Left cardiac atrium (tissue), 4 donors: Measurements from ENCODE around the gene MPC1L. TPM values are rescaled to one million over a fixed set of nuclear protein-coding genes. Genes with fewer than 3 reads are reported as not detected.
"Not testable (repeated sequence)": the region's sequence is repeated elsewhere in the genome, so short reads cannot be mapped to it uniquely, and the experiment has no call there.

Experiments used
- ATAC-seq, 2 donors: fragments of 200-7000 bp; cut with Tn5 transposase; one replicate each; pipeline ENCODE4 v1.9.1; 2020; ENCODE audit warnings: mild to moderate bottlenecking in 2 of 2, moderate library complexity in 2 of 2
- DNase-seq: peaks from one replicate; pipeline ENCODE4 v3.0.0-alpha.2; 2020
- intact Hi-C, 2 donors: fragments of 100-400 bp; cut with DNase I; formaldehyde crosslinking; loops; one replicate each; pipeline versions ENCODE4 v1.14.1 to v1.15.1; 2022 to 2023
- long read RNA-seq: library from polyadenylated mRNA; unstranded; transcript quantifications from one replicate; pipeline ENCODE4 v2.0.0, GENCODE V29; 2021
- total RNA-seq, 2 donors: library from RNA; stranded (reverse); fragmentation: NEBNext Ultra II Directional; extraction: Animal tissue kit (Norgen Biotek cat#: 25700); gene quantifications; one replicate each; pipeline ENCODE4 v1.2.1, GENCODE V29; 2021
- donor health status: DM: no; HTN: yes; CAD: no.
- donor health status: DM: no; HTN: yes; CAD: no; lungs with severe emphysema.
- donor health status: DM: yes; HTN: yes; CAD: no.
- donor health status: Dilated cardiomyopathy.

The MPC1L gene
- not detected for total RNA-seq
- long read RNA-seq = 0 reads

- DNase-seq = no peak
- intact Hi-C loops = no loop called here
- ATAC-seq = no peak
Observed at GRCh38 chrX:40623139-40623536, at the start of gene MPC1L. TSS of gene MPC1L (plus strand) at chrX:40623428. CDS start at chrX:40623566, 138 bp downstream.

GRCh38 chrX:40573763-40574162, 49.5 kb upstream of the MPC1L start:
- intact Hi-C loops = no loop called here
- no peak for ATAC-seq
- DNase-seq = no peak

- DNase-seq, intact Hi-C loops, ATAC-seq: not testable (repeated sequence)
Observed at GRCh38 chrX:40575411-40575810, 47.8 kb upstream of the MPC1L start.

- intact Hi-C loops = no loop called here
- ATAC-seq = no peak
- DNase-seq = no peak
Observed at GRCh38 chrX:40576291-40576690, 46.9 kb upstream of the MPC1L start.

GRCh38 chrX:40578039-40578695, 45.1 kb upstream of the MPC1L start:
- no peak for DNase-seq
- intact Hi-C loops = no loop called here
- ATAC-seq = no peak

GRCh38 chrX:40579141-40579540, 44.1 kb upstream of the MPC1L start:
- DNase-seq = no peak
- ATAC-seq = no peak
- intact Hi-C loops = no loop called here

GRCh38 chrX:40579900-40580536, 43.2 kb upstream of the MPC1L start:
- ATAC-seq (peak; percentile 51 to 67), DNase-seq (no peak)
- intact Hi-C loops = no loop called here

GRCh38 chrX:40580537-40581335, 42.5 kb upstream of the MPC1L start, which contains the start of gene ATP6AP2:
TSS of gene ATP6AP2 (plus strand) at chrX:40580970. CDS start at chrX:40581066, 96 bp downstream.
- ATAC-seq = peak; percentile 98 to 99
- DNase-seq = peak; percentile 93
- intact Hi-C loops = no loop called here

- intact Hi-C loops = no loop called here
- ATAC-seq = no peak
- no peak for DNase-seq
Observed at GRCh38 chrX:40581336-40581920, 41.8 kb upstream of the MPC1L start.

GRCh38 chrX:40582178-40582577, 41.0 kb upstream of the MPC1L start:
- intact Hi-C loops, DNase-seq, ATAC-seq: not testable (repeated sequence)

- intact Hi-C loops = no loop called here
- DNase-seq = no peak
- ATAC-seq = no peak
Observed at GRCh38 chrX:40582811-40583210, 40.4 kb upstream of the MPC1L start.

- ATAC-seq, DNase-seq, intact Hi-C loops: not testable (repeated sequence)
Observed at GRCh38 chrX:40587623-40588022, 35.6 kb upstream of the MPC1L start.

GRCh38 chrX:40589616-40590321, 33.5 kb upstream of the MPC1L start:
- DNase-seq, intact Hi-C loops: not testable (repeated sequence)

GRCh38 chrX:40603446-40603845, 19.8 kb upstream of the MPC1L start:
- intact Hi-C loops = no loop called here
- DNase-seq (no peak), ATAC-seq (no peak)

More at GRCh38 chrX:40589616-40590321, 33.5 kb upstream of the MPC1L start:
- not testable (repeated sequence) for ATAC-seq

GRCh38 chrX:40607381-40607780, 15.8 kb upstream of the MPC1L start:
- intact Hi-C loops = no loop called here
- ATAC-seq = no peak
- no peak for DNase-seq

- intact Hi-C loops = no loop called here
- DNase-seq = no peak
- no peak for ATAC-seq
Observed at GRCh38 chrX:40612511-40612910, 10.7 kb upstream of the MPC1L start.

- DNase-seq (no peak), ATAC-seq (no peak)
- intact Hi-C loops = no loop called here
Observed at GRCh38 chrX:40615976-40616375, 7.3 kb upstream of the MPC1L start.

GRCh38 chrX:40617566-40617965, 5.7 kb upstream of the MPC1L start:
- intact Hi-C loops = no loop called here
- DNase-seq (no peak), ATAC-seq (no peak)
